BJ (cell line): ENCODE results near the gene DLD. TPM values are rescaled to one million over a fixed set of nuclear protein-coding genes. Genes with fewer than 3 reads are reported as not detected.
A peak's percentile ranks its signal among the peaks of the same experiment; 100 is the strongest.

ENCODE experiments used
- CTCF ChIA-PET: fragments of 350-600 bp; formaldehyde crosslinking; extraction: SDS; loops from one replicate; lab custom pipeline; 2021; ENCODE audit warnings: antibody characterized with exemption, inconsistent platforms; lab: Yijun Ruan, JAX
- POLR2A ChIA-PET: fragments of 300-600 bp; sonication (Branson Sonifier 250); formaldehyde crosslinking; extraction: SDS; loops from one replicate; lab custom pipeline; 2021; ENCODE audit warnings: antibody characterized with exemption; lab: Charles Lee
- DNase-seq: peaks from one replicate; pipeline ENCODE4 v3.0.0-alpha.2; 2011; ENCODE audit warnings: low read depth
- H3K27me3 ChIP-seq: 2 replicates; pipeline ENCODE4 v1.6.0; 2011; ENCODE audit warnings: low read length; ENCODE audit not compliant: control insufficient read depth, insufficient read depth
- H3K36me3 ChIP-seq: 2 replicates; pipeline ENCODE4 v1.5.1; 2011; ENCODE audit warnings: low read length; ENCODE audit not compliant: control insufficient read depth, insufficient read depth
- H3K4me3 ChIP-seq: 2 replicates; pipeline ENCODE4 v1.5.1; 2011; ENCODE audit warnings: low read depth, mild to moderate bottlenecking, control low read depth, low read length
- CTCF ChIP-seq: IDR thresholded peaks from 2 replicates; pipeline ENCODE4 v1.5.1; 2011; ENCODE audit warnings: low read depth, mild to moderate bottlenecking, control low read depth, inconsistent platforms, low read length, moderate library complexity; ENCODE audit not compliant: insufficient read depth
- polyA plus RNA-seq: library from polyadenylated mRNA; depleted of rRNA; stranded (reverse); fragments of >200 nt; gene quantifications from 2 replicates; pipeline ENCODE4 v1.2.3, GENCODE V29; 2011

The DLD gene
- polyA plus RNA-seq, 1 experiment = 72.4 TPM

- ChIA-PET POLR2A (no interaction called here), CTCF (interaction anchor here (0.8 to 10.0 kb wide), 6 partner anchors 12 to 728 kb away, joined by 3 to 112 read pairs (median 20); partner anchors contain the start of genes CBLL1 and DLD)
- no peak for TF ChIP-seq CTCF
Observed at GRCh38 chr7:107877731-107878382, 13.1 kb upstream of the DLD start.

GRCh38 chr7:107878636-107879035, 12.3 kb upstream of the DLD start:
- POLR2A ChIA-PET = no interaction called here

More at GRCh38 chr7:107877731-107878382, 13.1 kb upstream of the DLD start:
- no peak overlapping the region for H3K4me3 ChIP-seq
- H3K27me3 ChIP-seq = peaks cover 2% of the 10 kb centered on the region; the same call in 1 of the 2 replicates
- no peaks in the 10 kb centered on the region for H3K36me3 ChIP-seq
- no peak for DNase-seq

DNA sequence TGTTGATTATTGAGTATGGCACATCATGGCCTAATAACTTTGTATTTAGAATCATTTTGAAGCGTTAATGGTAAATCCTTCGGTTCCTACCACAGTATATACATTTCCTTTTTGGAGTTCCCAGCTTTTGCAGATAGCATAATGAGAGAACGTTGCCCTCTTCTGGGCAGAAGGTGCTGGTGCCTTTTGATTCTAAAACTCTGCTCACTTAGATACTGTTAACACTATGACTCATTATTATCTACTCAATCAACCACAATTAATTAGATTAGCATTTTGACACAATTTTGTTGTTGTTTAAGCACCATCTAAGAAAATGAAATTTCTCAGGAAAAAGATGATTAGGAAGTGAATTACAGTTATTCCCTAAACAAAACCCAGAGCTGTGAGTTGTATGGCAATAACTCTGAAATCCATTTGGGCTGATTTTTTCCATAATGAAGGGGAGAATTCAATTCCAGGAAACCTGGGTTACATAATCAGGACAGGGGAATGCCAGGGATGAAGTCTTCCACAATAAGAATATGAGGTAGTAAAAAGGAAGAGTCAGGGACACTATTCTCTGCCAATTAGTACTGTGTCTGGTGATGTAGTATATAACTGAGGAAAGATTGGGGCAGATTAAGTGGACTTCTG, 11.5 kb upstream of the DLD start:
- TF ChIP-seq CTCF = peak; percentile 85
- Histone ChIP-seq H3K36me3 (no peaks in the 10 kb centered on the region), H3K4me3 (no peak overlapping the region), H3K27me3 (peaks cover 4% of the 10 kb centered on the region)
- ChIA-PET CTCF (interaction anchor here (0.5 to 10.0 kb wide), 21 partner anchors 9 to 732 kb away, joined by 3 to 112 read pairs (median 3); partner anchors contain the start of genes CBLL1, DLD and LAMB1), POLR2A (no interaction called here)
- no peak for DNase-seq

More at GRCh38 chr7:107878636-107879035, 12.3 kb upstream of the DLD start:
- no peak for DNase-seq
- Histone ChIP-seq H3K27me3 (peaks cover 2% of the 10 kb centered on the region; the same call in 1 of the 2 replicates), H3K4me3 (no peak overlapping the region), H3K36me3 (no peaks in the 10 kb centered on the region)
- CTCF ChIA-PET = interaction anchor here (0.5 to 10.0 kb wide), 18 partner anchors 8 to 731 kb away, joined by 3 to 112 read pairs (median 4); partner anchors contain the start of genes CBLL1, DLD and LAMB1
- no peak for TF ChIP-seq CTCF

DNA sequence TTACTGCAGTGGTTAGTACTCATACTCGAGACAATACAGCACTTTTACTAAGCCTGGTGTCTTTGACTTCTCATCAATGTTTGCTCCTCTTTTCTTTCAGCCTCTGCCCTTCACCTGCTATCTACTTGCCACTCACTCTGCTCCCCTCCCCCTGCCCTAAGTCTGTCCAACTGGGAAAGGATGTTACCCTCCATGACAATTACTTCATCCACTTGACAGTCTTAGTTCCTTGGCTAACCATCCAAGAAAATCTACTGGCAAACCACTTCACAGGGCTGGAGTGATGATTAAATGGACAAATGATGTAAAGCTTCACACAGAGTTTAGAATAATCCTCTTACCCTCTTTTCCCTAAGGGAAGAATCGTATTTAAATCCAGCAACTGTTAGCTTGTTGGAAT, 8.2 kb upstream of the DLD start:
- no peak for TF ChIP-seq CTCF
- H3K4me3 ChIP-seq = no peak overlapping the region
- ChIA-PET CTCF (interaction anchor here (0.5 to 10.0 kb wide), 4 partner anchors 22 to 420 kb away, joined by 3 to 112 read pairs (median 3); partner anchors contain the start of gene CBLL1), POLR2A (interaction anchor here (0.6 kb wide), 1 partner anchor 16 kb away, joined by 5 read pairs; no protein-coding TSS in a partner anchor)
- no peak for DNase-seq
- peaks cover 9% of the 10 kb centered on the region for H3K27me3 ChIP-seq
- H3K36me3 ChIP-seq = no peaks in the 10 kb centered on the region
